NCI-H82 treated with DMSO at 0.1 percent for 48 hours (cell line): ENCODE results near the gene TMEM184B.
"Not testable (repeated sequence)": the region's sequence is repeated elsewhere in the genome, so short reads cannot be mapped to it uniquely, and the experiment has no call there.

Experiments
- DNase-seq: peaks from one replicate; lab custom pipeline; 2025; ENCODE audit not compliant: unreplicated experiment; lab: John Stamatoyannopoulos, UW

The TMEM184B gene

GRCh38 chr22:38184788-38185187 lies 88.0 kb downstream of the TMEM184B start:
- no peak for DNase-seq

GRCh38 chr22:38181453-38182200 lies 91.2 kb downstream of the TMEM184B start, which contains the start of gene PLA2G6:
PLA2G6 (minus strand) TSS chr22:38181830; CDS start chr22:38169426, 12,404 bp downstream.
- DNase-seq, result peak; percentile 89

GRCh38 chr22:38180841-38181452 lies 91.9 kb downstream of the TMEM184B start:
- DNase-seq, result no peak

DNA sequence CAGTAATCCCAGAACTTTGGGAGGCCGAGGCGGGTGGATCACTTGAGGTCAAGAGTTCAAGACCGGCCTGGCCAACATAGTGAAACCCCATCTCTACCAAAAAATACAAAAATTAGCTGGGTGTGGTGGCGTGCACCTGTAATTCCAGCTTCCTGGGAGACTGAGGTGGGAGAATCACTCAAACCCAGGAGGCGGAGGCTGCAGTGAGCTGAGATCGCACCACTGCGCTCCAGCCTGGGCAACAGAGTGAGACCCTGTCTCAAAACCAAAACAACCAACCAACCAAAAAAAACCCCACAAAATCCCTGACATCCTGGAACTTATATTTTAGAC lies 94.2 kb downstream of the TMEM184B start:
- DNase-seq, result not testable (repeated sequence)

DNA sequence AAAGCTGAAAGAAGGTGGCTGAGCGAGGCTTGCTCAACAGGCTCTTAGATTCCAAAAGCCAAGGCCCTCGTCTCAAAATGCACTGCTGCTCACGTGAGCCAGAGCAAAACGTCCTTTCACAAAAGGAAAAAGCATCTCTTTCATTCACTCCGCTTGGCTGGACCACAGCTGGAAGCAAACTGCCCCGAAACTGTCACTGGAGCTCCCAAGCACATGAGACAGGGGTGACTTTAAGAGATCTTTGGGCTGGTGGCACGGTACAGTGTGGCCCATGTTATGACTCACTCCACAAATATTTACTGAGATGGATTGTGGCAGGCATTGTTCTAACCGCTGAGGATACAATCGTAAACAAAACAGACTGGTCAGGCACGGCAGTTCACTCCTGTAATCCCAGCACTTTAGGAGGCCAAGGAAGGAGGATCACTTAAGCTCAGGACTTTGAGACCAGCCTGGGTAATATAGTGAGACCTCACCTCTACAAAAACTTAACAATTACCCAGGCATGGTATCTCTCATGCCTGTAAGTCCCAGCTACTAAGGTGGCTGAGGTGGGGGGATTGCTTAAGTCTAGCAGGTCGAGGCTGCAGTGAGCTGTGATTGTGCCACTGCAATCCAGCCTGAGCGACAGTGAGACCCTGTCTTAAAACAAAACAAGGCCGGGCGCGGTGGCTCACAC lies 94.7 kb downstream of the TMEM184B start:
- DNase-seq, result no peak

DNA sequence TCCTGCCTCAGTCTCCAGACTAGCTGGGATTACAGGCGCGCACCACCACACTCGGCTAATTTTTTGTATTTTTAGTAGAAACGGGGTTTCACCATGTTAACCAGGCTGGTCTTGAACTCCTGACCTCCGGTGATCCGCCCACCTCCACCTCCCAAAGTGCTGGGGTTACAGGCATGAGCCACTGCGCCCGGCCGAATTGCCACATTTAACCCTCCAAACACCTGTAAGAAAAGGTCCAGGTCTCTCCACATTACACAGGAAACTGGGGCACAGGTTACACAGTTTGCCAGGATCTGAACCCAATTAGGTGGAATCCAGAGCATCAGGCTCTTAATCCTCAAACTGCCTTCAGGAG lies 95.3 kb downstream of the TMEM184B start:
- not testable (repeated sequence) for DNase-seq

- no peak for DNase-seq
These were observed 95.8 kb downstream of the TMEM184B start for GRCh38 chr22:38177044-38177443.

DNA sequence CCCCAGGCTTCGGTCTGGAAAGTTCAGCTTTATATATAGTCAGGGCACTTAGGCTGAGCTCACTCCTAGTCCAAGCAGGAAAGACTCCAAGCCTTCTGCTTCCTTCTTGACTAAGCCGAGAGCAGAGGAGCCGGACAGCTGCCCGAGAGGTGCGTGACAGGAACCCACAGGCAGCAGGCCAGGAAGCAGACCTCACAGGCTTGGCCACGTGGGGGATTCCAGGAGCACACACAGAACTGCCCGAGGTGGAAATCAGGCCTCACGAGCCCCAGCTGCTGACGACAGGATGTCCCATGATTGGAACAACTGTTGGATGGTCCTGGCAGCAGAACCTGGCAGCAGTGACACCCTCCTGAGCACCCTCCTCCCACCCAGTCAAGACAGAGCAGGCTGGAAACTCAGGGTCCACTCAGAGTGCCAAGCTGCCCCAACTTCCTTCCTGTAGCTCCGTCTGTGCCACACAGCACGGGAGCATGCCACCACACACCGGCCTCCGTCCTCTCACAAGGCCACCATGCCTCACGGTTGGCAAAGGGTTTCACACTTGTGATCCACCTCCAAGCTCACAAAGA lies 96.6 kb downstream of the TMEM184B start:
- no peak for DNase-seq

DNA sequence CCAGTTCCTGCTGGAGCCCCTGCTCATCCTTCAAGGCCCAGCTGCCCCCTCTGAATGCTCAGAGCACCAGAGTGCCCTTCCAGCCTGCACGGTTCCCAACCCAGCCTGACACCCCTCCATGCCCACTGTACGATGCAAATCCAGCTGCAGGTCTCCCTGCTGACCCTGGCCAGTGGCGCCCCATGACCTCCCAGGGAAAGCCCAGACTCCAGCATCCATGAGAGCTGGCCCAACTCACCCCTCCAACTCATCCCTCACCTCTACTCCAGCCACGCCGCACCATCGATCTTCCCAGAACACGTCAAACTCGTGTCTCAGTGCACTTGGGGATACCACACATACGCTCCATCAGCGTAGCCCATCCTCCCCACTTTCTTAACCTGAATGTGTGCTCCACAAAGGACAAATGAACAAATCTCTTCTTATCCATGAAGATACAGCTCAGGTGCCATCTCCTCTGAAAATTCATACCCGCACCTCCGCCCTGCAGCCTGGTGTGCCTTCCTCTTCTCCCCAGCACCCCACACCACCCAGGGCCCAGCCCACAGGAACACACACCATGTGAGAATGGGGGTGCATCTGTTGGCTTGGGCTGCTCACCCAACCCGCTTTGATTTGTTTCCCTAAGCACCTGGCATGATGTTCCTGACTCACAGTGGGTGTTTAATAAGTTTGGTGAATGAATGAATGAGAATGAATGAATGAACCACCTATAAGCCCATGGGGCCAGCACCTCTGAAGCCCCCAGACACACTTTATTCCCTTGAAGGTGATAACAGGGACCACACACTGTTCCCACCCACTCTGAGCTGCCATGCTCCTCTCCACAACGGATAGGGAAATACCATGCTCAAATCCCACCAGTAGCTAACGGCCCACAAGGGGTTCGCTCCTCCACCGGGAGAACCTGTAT lies 97.3 kb downstream of the TMEM184B start:
- DNase-seq, result no peak

DNA sequence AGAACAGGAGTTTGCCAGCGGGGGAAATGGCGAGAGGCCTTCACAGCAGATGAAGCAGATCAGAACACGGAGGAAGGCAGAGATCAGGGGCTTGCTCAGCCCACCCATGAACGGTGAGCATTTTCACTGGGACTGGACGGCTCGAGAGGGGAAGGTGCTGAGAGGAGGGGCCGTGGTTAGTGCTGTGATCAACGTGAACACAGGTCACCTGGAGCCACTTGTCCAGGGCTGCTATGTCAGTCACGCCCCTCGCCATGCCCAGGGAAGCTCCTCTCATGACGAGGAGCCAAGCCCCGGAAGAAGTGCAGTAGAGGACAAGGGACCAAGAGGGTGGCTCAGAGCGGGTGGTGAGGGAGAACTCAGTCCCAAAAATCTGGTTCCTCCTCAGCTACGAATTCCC lies 98.2 kb downstream of the TMEM184B start:
- no peak for DNase-seq

- DNase-seq, result no peak
These were observed 99.2 kb downstream of the TMEM184B start for GRCh38 chr22:38173641-38173906.

DNA sequence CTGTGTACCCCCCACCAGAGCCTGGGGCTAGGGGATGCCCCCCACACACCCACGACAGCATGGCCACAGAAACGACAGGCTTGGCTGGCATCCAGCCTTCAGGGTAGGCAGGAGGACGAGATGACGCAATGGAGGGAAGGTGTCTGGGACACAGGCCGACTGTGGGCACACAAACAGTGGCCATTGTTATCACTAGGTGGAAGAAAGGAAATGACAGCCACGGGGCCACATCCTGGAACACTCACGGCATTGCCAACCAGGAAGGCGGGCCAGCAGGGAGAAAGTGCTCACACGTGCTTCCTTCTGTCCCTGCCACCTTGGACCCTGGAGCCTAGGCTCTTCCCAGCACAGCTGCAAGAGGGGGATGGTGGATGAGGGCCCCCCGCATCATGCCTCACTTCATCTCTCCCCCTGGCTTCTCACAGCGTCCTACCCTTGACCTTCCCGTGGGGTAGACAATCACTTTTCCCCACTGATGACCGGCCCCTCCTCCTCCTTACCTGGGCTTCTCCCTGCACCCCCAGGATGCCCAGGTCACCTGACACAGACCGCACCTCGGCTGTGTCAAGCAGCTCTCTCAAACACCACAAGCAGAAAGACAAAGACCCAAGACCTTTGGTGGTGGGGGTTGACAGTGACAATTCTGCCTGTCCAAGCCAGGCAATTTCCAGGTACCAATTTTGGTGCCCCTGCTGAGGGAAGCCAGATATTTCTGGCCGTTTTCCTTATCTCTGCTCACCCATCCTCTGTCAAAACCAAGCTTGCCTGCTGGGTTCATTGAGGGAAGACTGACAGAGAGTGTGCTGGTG lies 99.8 kb downstream of the TMEM184B start:
- no peak for DNase-seq

DNA sequence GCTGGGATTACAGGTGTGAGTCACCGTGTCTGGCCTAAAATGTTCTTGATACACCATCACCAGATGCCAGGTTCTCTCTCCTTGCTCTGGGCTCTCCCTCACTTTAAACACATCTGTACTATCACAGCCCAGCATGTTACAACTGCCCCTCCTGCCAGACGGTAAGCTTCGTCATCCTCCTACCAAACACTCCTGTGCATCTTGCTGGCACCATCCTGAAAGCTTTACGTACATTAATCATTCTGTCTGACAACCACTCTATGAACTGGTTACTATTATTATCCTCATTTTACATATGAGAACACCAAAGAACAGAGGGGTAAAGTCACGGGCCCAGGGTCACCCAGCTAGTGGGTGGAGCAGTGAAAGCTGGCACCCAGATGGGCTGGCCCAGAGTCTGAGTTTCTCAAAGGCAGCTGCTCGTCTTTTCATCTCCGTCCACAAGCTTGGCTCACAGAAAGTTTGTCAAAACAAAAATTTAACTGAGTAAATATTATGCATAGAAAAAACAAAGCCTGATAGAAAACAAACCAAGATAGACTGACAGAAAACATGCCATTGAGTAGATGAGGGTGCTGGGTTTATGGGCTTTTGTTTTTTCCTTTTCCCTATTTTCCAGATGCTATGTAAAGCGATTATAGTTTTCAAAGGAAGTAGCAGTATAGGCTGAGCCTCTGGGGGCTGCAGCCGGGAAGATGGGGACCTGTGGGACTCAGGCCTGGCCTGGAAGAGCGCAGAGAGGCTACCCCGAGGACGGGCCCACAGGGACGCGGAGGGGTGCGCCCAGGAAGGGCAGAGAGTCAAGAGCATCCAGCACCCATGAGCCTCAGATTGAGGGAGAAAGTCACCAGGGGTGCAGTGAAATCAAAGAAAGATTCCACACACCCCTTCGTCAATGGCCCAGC lies 100.6 kb downstream of the TMEM184B start:
- no peak for DNase-seq

GRCh38 chr22:38170469-38170868 lies 102.3 kb downstream of the TMEM184B start:
- DNase-seq, result no peak
